22Rv1 (cell line): ENCODE results near the gene SKOR1.
A peak's percentile ranks its signal among the peaks of the same experiment; 100 is the strongest.

Source experiments
- H3K27ac ChIP-seq: fragments of 450-650 bp; 2 replicates; pipeline ENCODE4 v1.5.1; 2017
- CTCF ChIP-seq: fragments of 450-650 bp; IDR thresholded peaks from 2 replicates; pipeline ENCODE4 v1.5.1; 2017; ENCODE audit warnings: mild to moderate bottlenecking
- ZFX ChIP-seq: fragments of 450-650 bp; IDR thresholded peaks from 2 replicates; pipeline ENCODE4 v1.6.1; 2017; ENCODE audit warnings: antibody characterized with exemption, borderline replicate concordance

Gene SKOR1

GRCh38 chr15:67859331-67859946 lies 34.1 kb downstream of the SKOR1 start:
- TF ChIP-seq CTCF (no peak), ZFX (no peak)
- no peak overlapping the region for H3K27ac ChIP-seq

GRCh38 chr15:67861983-67862382 lies 36.7 kb downstream of the SKOR1 start:
- no peak overlapping the region for H3K27ac ChIP-seq
- TF ChIP-seq CTCF (no peak), ZFX (no peak)

- H3K27ac ChIP-seq, result no peak overlapping the region
- TF ChIP-seq CTCF (no peak), ZFX (no peak)
These were observed 37.6 kb downstream of the SKOR1 start for GRCh38 chr15:67862750-67863441.

- H3K27ac ChIP-seq, result no peak overlapping the region
- TF ChIP-seq CTCF (peak; percentile 95), ZFX (no peak)
These were observed 38.2 kb downstream of the SKOR1 start for GRCh38 chr15:67863442-67863987.

- no peak for TF ChIP-seq ZFX
- no peak for TF ChIP-seq CTCF
- H3K27ac ChIP-seq, result no peak overlapping the region
These were observed 40.0 kb downstream of the SKOR1 start for GRCh38 chr15:67865331-67865730.

GRCh38 chr15:67865766-67866165 lies 40.5 kb downstream of the SKOR1 start:
- H3K27ac ChIP-seq, result no peak overlapping the region
- TF ChIP-seq ZFX, result no peak
- TF ChIP-seq CTCF, result no peak

- no peak for TF ChIP-seq CTCF
- TF ChIP-seq ZFX, result no peak
- no peak overlapping the region for H3K27ac ChIP-seq
These were observed 44.4 kb downstream of the SKOR1 start for GRCh38 chr15:67869701-67870100.
